Measurements from ENCODE around the gene UGT3A1.

Gene UGT3A1

DNA sequence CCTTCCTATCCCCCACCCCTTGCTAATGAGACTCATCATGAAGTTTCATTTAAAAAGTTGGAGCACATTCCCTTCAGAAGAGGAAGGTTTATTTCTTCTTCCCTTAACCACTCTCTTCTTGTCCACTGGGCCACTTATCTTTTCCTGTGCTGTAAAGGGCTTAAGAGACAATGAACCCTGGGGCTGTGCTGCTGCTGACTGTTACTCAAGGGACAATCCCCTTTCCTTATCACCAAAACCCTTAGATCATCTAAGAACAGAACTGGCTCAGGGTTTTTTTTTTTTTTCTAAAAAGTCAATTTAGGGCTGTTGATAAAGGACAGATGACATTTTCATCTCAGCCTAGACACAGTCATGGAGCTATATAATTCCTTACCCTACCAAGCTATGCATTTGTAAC, 82.4 kb downstream of the UGT3A1 start:
- no peak for DNase-seq (ENCODE audit: low read depth in 2 of 2)

- peak; percentile 69 to 72 for DNase-seq (ENCODE audit: low read depth in 2 of 2)
Observed at GRCh38 chr5:35908228-35908627, 83.0 kb downstream of the UGT3A1 start.

- no peak for DNase-seq (ENCODE audit: low read depth in 2 of 2)
Observed at GRCh38 chr5:35904443-35905132, 86.6 kb downstream of the UGT3A1 start.

GRCh38 chr5:35903631-35904203, 87.5 kb downstream of the UGT3A1 start:
- DNase-seq (ENCODE audit: low read depth in 2 of 2): no peak

- peak in 1 of 2 experiments; percentile 11 for DNase-seq (ENCODE audit: low read depth in 2 of 2)
Observed at GRCh38 chr5:35902046-35902672, 89.0 kb downstream of the UGT3A1 start.
